GM21360 (cell line): Measurements from ENCODE around the gene SBF1.
"Not testable (repeated sequence)": the region's sequence is repeated elsewhere in the genome, so short reads cannot be mapped to it uniquely, and the experiment has no call there.

Experiments
- ATAC-seq: cut with Tn5 transposase; IDR thresholded peaks from one replicate; pipeline ENCODE4 v1.9.1; 2021; ENCODE audit warnings: mild to moderate bottlenecking, moderate library complexity; ENCODE audit not compliant: unreplicated experiment

SBF1 gene

GRCh38 chr22:50400406-50400805 lies 74.4 kb downstream of the SBF1 start:
- no peak for ATAC-seq

GRCh38 chr22:50399751-50400331 lies 75.0 kb downstream of the SBF1 start:
- no peak for ATAC-seq

- no peak for ATAC-seq
These were observed 75.8 kb downstream of the SBF1 start for GRCh38 chr22:50398831-50399648.

GRCh38 chr22:50397371-50398060 lies 77.3 kb downstream of the SBF1 start:
- ATAC-seq = not testable (repeated sequence)

GRCh38 chr22:50396751-50397370 lies 78.0 kb downstream of the SBF1 start:
- no peak for ATAC-seq
